Smooth muscle cell (in vitro differentiated cells): ENCODE measurements around the gene APOBEC2. TPM values are rescaled to one million over a fixed set of nuclear protein-coding genes. Genes with fewer than 3 reads are reported as not detected.

Experiments
- DNase-seq: peaks from one replicate; lab custom pipeline; 2025; ENCODE audit not compliant: unreplicated experiment; lab: John Stamatoyannopoulos, UW
- H2AFZ ChIP-seq: fragments of 200-600 bp; sonication (generic); 2 replicates; pipeline ENCODE4 v1.6.0; 2016; ENCODE audit warnings: antibody characterized with exemption, low read depth, mild to moderate bottlenecking
- H3F3A ChIP-seq: fragments of 200-600 bp; sonication (generic); 2 replicates; pipeline ENCODE4 v1.6.0; 2017; ENCODE audit warnings: antibody characterized with exemption, low read depth
- H3K27ac ChIP-seq: fragments of 200-600 bp; sonication (generic); 2 replicates; pipeline ENCODE4 v1.5.1; 2016; ENCODE audit warnings: low read depth, mild to moderate bottlenecking
- H3K27me3 ChIP-seq: fragments of 200-600 bp; sonication (generic); 2 replicates; pipeline ENCODE4 v1.6.1; 2016; ENCODE audit warnings: low read depth, mild to moderate bottlenecking
- H3K36me3 ChIP-seq: fragments of 200-600 bp; sonication (generic); 2 replicates; pipeline ENCODE4 v1.5.1; 2016; ENCODE audit warnings: low read depth
- H3K4me1 ChIP-seq: fragments of 200-600 bp; sonication (generic); 2 replicates; pipeline ENCODE4 v1.5.1; 2016; ENCODE audit warnings: low read depth
- H3K4me2 ChIP-seq: fragments of 200-600 bp; sonication (generic); 2 replicates; pipeline ENCODE4 v1.6.0; 2016; ENCODE audit warnings: mild to moderate bottlenecking
- H3K4me3 ChIP-seq: fragments of 200-600 bp; sonication (generic); 2 replicates; pipeline ENCODE4 v1.5.1; 2016; ENCODE audit warnings: mild to moderate bottlenecking
- H3K79me2 ChIP-seq: fragments of 200-600 bp; sonication (generic); 2 replicates; pipeline ENCODE4 v1.6.0; 2016; ENCODE audit warnings: low read depth, mild to moderate bottlenecking
- H3K9ac ChIP-seq: fragments of 200-600 bp; sonication (generic); 2 replicates; pipeline ENCODE4 v1.6.0; 2016; ENCODE audit warnings: low read depth
- H3K9me3 ChIP-seq: fragments of 200-600 bp; sonication (generic); replicated peaks from 2 replicates; pipeline ENCODE4 v1.5.1; 2016; ENCODE audit warnings: low read depth
- H4K20me1 ChIP-seq: fragments of 200-600 bp; sonication (generic); 2 replicates; pipeline ENCODE4 v1.6.0; 2016; ENCODE audit warnings: low read depth
- WGBS: methylation state at CpG from one replicate; pipeline ENCODE4 v1.1.7; 2016; ENCODE audit warnings: low lambda C conversion rate; 5-methylcytosine and 5-hydroxymethylcytosine counted together
- polyA plus RNA-seq: library from polyadenylated mRNA; unstranded; fragments of >200 nt; fragmentation: Nextera tagmentation; extraction: Ambion mirVana; gene quantifications from 2 replicates; pipeline ENCODE4 v1.2.1, GENCODE V29; 2016
- total RNA-seq: library from RNA; depleted of rRNA; stranded (reverse); fragments of >200 nt; gene quantifications from 2 replicates; pipeline ENCODE4 v1.2.3, GENCODE V29; 2014
- TF ChIP-seq, protein P1 (sequence below): fragments of 200-600 bp; sonication (generic); IDR thresholded peaks from 2 replicates; pipeline ENCODE4 v1.5.1; 2017; ENCODE audit warnings: borderline replicate concordance, mild to moderate bottlenecking, antibody characterized with exemption; ENCODE audit not compliant: insufficient read depth, poor library complexity, severe bottlenecking

APOBEC2 gene
- total and polyA plus RNA-seq, 2 experiments from 2014 or later: 1.2 TPM; not detected in 1

DNA sequence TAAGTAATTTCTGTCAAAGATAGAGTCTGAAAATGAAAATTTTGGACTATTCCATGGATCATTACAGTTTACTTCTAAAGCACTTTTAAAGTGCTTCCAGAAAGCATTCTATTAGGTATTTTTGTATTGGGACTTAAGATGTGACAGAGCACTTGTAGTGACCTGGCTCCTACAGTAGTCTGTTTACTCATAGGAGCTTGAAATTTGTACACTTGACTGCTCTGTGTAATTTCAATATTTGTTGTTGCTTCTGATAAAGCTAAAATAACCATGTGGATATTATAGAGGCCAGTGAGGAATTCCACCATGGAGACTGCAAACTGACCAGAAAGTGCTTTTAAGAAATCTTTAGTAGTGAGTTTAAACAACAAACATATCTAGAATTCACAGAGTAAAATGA, 30.1 kb downstream of the APOBEC2 start:
- TF ChIP-seq, protein P1, sequence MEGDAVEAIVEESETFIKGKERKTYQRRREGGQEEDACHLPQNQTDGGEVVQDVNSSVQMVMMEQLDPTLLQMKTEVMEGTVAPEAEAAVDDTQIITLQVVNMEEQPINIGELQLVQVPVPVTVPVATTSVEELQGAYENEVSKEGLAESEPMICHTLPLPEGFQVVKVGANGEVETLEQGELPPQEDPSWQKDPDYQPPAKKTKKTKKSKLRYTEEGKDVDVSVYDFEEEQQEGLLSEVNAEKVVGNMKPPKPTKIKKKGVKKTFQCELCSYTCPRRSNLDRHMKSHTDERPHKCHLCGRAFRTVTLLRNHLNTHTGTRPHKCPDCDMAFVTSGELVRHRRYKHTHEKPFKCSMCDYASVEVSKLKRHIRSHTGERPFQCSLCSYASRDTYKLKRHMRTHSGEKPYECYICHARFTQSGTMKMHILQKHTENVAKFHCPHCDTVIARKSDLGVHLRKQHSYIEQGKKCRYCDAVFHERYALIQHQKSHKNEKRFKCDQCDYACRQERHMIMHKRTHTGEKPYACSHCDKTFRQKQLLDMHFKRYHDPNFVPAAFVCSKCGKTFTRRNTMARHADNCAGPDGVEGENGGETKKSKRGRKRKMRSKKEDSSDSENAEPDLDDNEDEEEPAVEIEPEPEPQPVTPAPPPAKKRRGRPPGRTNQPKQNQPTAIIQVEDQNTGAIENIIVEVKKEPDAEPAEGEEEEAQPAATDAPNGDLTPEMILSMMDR: no peak
- H3K4me3 ChIP-seq: no peak overlapping the region
- H3K9ac ChIP-seq: no peak overlapping the region
- H3K27me3 ChIP-seq: no peaks in the 10 kb centered on the region
- peaks cover 99% of the 10 kb centered on the region for H4K20me1 ChIP-seq
- DNase-seq: no peak
- no peaks in the 10 kb centered on the region for H3K4me1 ChIP-seq
- peaks cover 8% of the 10 kb centered on the region for H3F3A ChIP-seq
- peaks cover 44% of the 10 kb centered on the region for H3K36me3 ChIP-seq
- no peak overlapping the region for H2AFZ ChIP-seq
- H3K4me2 ChIP-seq: no peak overlapping the region
- peaks cover 78% of the 10 kb centered on the region for H3K79me2 ChIP-seq
- no peaks in the 10 kb centered on the region for H3K9me3 ChIP-seq
- H3K27ac ChIP-seq: no peak overlapping the region

DNA sequence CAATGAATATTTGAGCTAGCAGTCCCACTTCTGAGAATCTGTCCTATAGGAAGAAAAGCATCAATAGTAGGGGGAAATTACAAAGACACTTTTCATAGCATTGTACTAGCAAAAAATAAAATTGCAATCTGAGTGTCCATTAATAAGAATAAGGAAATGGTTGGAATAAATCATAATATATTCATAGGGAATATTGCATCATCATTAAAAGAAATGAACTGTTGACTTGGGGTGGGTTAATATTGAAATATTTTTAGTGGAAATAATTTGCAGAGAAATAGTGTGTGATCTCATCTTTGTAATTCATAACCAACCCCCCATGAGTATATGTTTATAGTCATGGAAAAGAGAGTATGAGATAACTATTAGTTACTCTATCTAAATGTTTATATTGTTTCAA, 32.2 kb downstream of the APOBEC2 start:
- Histone ChIP-seq H3K9me3 (no peaks in the 10 kb centered on the region), H3K27ac (no peak overlapping the region), H3K9ac (no peak overlapping the region), H3K4me3 (no peak overlapping the region), H2AFZ (no peak overlapping the region), H3F3A (peaks cover 8% of the 10 kb centered on the region), H3K36me3 (peaks cover 50% of the 10 kb centered on the region), H4K20me1 (peaks cover 96% of the 10 kb centered on the region), H3K4me1 (no peaks in the 10 kb centered on the region), H3K4me2 (no peak overlapping the region), H3K79me2 (peaks cover 57% of the 10 kb centered on the region), H3K27me3 (no peaks in the 10 kb centered on the region)
- no peak for DNase-seq
- TF ChIP-seq, protein P1: no peak

DNA sequence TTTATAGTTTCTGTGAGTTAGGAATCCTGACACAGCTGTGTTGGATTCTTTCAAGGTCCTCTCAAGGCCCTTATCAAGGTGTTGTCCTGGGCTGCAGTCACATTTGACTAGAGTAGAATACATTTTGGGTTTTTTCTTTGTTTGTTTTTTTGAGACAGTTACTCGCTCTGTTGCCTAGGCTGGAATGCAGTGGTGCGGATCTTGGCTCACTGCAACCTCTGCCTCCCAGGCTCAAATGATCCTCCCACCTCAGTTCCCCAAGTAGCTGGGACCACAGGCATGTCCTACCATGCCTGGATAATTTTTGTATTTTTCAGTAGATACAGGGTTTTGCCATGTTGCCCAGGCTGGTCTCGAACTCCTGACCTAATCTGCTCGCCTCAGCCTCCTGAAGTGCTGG, 35.4 kb downstream of the APOBEC2 start:
- Histone ChIP-seq H3K4me3 (no peak overlapping the region), H2AFZ (no peak overlapping the region), H3K4me2 (no peak overlapping the region), H3K36me3 (peaks cover 62% of the 10 kb centered on the region), H3K79me2 (peaks cover 31% of the 10 kb centered on the region), H4K20me1 (peaks cover 93% of the 10 kb centered on the region), H3F3A (peaks cover 7% of the 10 kb centered on the region), H3K9ac (no peak overlapping the region), H3K9me3 (no peaks in the 10 kb centered on the region), H3K4me1 (no peaks in the 10 kb centered on the region), H3K27me3 (no peaks in the 10 kb centered on the region), H3K27ac (peak overlapping the region; percentile 3)
- no peak for DNase-seq
- 85% methylated on average over 4 of the region's 4 CpGs for WGBS
- TF ChIP-seq, protein P1: no peak

GRCh38 chr6:41090841-41091761, 38.1 kb downstream of the APOBEC2 start:
- H3K4me3 ChIP-seq: no peak overlapping the region
- H3K4me2 ChIP-seq: no peak overlapping the region
- peaks cover 12% of the 10 kb centered on the region for H3K79me2 ChIP-seq
- 96% methylated on average over 1 of the region's 1 CpG for WGBS
- no peak overlapping the region for H2AFZ ChIP-seq
- H3K27ac ChIP-seq: no peak overlapping the region
- H3K27me3 ChIP-seq: no peaks in the 10 kb centered on the region
- TF ChIP-seq, protein P1: no peak
- H3K9me3 ChIP-seq: no peaks in the 10 kb centered on the region
- no peak overlapping the region for H3K9ac ChIP-seq
- H3F3A ChIP-seq: peaks cover 7% of the 10 kb centered on the region
- no peak for DNase-seq
- H3K36me3 ChIP-seq: peaks cover 72% of the 10 kb centered on the region
- H3K4me1 ChIP-seq: no peaks in the 10 kb centered on the region
- peaks cover 92% of the 10 kb centered on the region for H4K20me1 ChIP-seq
